Measurements from ENCODE around the gene FGF8.
"Not testable (repeated sequence)": the region's sequence is repeated elsewhere in the genome, so short reads cannot be mapped to it uniquely, and the experiment has no call there.

FGF8 gene, protein sequence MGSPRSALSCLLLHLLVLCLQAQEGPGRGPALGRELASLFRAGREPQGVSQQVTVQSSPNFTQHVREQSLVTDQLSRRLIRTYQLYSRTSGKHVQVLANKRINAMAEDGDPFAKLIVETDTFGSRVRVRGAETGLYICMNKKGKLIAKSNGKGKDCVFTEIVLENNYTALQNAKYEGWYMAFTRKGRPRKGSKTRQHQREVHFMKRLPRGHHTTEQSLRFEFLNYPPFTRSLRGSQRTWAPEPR

GRCh38 chr10:101775273-101776160 is at the start of gene FGF8:
Gene FGF8, minus strand, starts transcription at chr10:101776114. Its CDS starts 214 bp downstream, at chr10:101775900.
- FAIRE-seq = no peak

DNA sequence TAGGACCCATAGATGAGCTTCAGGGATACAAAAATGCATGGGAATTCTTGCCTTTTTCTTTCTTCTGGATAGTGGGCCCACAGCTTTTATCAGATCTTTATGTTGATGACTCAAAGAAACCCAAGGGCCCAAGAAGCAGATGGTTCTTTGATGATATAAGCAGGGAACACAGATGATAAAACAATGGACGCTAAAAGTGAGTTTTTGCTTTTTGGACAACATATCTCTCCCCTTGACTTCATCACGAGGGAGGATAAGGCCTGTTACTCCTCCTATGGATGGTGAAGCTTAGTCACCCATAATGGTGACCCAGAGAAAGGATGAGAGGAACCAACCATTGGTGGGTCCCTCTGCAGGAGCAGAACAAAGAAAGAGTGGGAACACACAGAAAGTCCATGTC is 48.8 kb upstream of the FGF8 start:
- no peak for FAIRE-seq

DNA sequence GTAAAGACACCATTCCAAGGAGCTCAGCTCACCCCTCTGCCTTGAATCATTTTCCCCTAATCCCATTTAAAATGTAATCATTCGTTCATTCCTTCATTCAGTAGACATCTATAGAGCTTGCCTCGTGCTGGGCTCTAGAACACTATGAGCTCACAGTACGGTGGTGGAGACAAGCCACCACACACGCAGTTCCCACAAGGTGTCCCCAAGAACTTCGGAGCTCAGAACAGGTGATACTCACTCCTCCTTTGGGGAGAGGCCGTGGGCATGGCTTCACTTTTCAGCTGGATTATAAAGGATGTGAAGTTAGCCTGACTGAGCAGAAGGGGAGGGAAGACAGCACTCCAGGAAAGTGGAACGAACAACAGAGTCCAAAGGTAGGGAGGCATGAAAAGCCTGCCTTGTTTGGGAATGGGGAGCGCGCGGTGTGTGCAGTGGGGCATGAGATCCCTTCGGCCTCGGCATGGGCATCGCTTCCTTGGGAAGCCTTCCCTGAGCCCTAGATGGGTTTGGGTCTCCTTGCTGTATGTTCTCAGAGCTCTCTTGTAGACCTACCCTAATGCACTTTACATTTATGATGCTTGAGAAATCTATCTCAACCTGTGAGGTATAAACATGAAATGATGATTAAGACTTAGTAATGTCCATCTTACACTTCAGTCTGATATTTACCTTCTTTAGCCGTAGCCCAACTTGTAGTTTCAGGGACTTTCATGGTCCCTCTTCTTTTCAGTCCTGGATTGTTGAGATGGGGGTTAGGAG is 43.1 kb upstream of the FGF8 start:
- FAIRE-seq = no peak

- peak; percentile 99 for FAIRE-seq
These were observed 42.4 kb upstream of the FGF8 start, which contains the start of gene OGA for GRCh38 chr10:101818119-101818871. Gene OGA, minus strand, starts transcription at chr10:101818444. Its CDS starts 422 bp downstream, at chr10:101818022.

- peak; percentile 36 for FAIRE-seq
These were observed 41.6 kb upstream of the FGF8 start for GRCh38 chr10:101817337-101818118.

GRCh38 chr10:101816913-101817336 is 41.0 kb upstream of the FGF8 start:
- FAIRE-seq = no peak

DNA sequence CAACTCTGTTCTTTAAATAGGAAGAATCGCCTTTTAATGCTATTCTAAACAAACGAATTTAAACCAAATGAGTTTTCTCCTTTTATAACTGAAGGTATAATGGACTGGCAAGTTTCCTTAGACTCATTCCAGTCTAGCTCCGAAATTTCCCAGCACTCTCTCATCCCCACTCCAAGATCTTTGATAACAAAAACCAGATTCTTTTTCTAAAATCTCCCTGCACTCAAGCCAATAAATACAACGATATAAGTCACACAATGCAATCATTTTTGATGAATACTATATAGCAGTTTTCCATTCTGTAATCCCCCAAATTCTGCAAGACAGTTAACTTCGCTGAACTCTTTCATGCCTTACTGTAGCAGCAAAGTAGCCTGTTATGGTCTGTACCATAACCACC is 40.5 kb upstream of the FGF8 start:
- FAIRE-seq = no peak

GRCh38 chr10:101814466-101815071 is 38.7 kb upstream of the FGF8 start:
- no peak for FAIRE-seq

DNA sequence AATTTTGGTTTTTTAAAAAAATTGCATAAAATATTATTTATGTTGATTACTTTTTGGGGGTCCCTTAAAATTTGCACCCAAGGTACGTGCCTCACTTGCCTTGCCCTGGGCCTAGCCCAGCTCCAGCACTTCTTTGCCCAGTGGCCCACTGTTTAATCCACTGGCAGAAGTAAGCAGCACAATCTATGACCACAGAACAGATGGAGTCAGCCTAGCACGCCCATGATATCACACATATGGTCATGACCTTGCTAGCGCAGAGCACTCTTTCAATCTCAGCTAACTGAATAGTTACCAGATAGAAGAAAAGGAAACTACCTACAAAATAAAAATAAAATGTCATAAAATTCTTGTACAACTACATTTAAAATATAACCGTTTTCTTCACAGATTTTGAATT is 36.7 kb upstream of the FGF8 start:
- no peak for FAIRE-seq

GRCh38 chr10:101807158-101807557 is 31.2 kb upstream of the FGF8 start:
- no peak for FAIRE-seq

DNA sequence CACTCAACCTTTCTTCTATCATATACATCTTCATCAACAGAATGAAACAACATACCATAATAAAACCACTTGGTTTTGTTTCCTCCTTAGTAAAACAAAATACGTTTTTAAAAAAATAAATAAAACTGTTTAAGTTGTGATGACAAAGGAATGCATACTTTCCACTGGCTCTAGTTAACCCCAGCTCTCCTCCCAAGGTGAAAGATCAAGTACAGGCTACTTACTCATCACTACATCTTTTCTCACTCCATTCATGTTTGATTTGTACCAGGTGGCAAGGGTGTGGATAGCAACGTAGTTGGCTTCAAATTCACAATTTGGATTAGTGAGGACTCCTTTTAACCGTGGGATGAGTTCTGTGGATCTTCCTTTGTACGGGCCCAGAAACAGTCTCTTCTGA is 27.6 kb upstream of the FGF8 start:
- FAIRE-seq = peak; percentile 36

DNA sequence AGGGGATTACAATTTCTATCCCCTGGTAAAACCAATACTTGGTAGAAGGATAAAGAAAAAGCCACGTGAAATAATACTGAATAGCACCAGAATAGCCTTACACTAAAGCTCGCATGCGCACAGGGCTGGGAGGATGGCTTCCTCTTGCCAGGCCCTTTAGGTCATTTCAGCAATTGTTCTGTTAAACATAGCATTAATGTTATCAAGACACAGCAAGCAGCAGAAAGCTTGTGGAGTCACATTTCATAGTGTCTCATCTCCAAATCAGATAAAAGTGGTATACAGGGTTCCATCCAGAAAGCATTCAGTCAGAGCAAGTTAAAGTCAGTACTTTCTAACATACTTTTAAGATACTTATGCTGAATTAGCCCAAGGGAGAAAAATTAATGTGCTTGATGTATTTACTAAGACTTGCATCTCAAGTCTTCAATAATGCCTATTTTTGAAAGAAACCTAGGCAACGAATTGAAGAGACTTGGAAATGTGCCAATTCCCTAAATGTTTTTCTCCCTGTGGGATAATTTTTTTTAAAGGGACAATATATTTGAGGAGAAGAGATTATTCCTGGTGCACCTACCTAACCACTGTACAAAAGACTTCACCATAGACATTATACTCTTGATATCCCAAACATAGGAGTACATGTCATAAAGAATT is 21.6 kb upstream of the FGF8 start:
- FAIRE-seq = no peak

DNA sequence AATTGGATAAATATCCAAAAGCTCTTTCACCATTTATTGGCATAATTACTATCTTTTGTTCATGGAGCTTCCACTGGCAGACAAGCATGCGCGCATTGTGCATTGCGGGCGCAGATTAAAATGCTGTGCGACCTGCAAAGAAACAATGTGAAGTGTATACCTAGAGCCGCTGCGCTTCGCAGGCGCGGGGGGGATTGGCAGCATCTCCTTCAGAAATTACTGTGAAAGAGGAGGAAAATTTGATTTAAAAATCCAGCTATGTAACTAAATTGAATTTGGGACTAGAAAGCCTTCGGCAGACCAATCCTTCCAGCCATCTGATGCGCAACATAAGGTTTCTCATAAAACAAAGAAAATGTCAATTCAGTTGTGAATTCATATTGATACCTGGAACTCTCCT is 17.6 kb upstream of the FGF8 start:
- FAIRE-seq = no peak

DNA sequence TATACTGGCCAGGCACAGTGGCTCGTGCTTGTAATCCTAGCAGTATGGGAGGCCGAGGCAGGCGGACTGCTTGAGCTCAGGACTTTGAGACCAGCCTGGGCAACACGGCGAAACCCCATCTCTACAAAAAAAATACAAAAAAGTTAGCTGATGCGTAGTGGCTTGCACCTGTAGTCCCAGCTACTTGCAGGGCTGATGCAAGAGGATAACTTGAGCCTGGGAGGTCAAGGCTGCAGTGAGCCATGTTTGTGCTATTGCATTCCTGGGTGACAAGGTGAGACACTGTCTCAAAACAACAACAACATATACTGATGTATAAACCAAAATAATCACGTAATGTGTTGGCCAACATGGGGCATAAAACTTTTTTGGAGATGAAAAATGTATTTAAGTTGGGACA is 13.8 kb upstream of the FGF8 start:
- no peak for FAIRE-seq

GRCh38 chr10:101789231-101789630 is 13.3 kb upstream of the FGF8 start:
- not testable (repeated sequence) for FAIRE-seq

DNA sequence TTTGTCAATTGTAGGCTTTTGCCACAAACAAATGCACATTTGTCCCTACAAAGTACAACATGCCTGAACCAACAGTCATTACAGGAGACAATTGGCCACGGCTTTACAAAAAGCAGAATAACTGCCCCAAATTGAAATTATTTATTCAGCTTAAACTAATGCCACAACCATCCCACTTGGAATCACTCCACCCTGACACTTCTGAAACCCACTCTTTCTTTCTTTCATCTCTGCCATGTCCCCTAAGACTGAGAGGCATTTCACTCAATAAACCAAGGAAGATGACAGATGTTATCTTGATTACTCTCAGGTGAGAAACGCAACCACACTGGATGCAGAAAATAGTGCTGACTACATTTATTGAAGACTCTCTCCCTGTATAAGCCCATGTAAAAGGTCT is 9.9 kb upstream of the FGF8 start:
- FAIRE-seq = no peak

GRCh38 chr10:101784558-101784957 is 8.6 kb upstream of the FGF8 start:
- no peak for FAIRE-seq

DNA sequence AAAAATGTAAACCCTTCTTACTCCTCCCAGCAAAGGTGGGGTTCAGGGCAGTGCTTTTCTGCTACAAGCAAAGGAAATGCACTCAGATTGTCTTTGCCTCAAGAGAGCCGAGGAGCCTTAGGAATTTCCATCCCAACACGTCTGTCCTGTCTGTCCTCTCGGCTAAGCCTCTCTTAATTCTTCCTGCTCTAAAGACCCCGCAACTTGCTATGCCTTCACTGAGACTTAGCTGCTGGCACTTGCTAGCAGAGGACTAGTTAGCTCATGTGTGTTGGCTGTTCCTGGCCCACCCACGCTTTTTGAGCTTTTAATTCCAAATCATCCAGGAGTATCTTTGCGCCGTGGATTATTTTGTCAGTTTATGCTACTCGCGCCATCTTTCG is 7.8 kb upstream of the FGF8 start:
- no peak for FAIRE-seq

DNA sequence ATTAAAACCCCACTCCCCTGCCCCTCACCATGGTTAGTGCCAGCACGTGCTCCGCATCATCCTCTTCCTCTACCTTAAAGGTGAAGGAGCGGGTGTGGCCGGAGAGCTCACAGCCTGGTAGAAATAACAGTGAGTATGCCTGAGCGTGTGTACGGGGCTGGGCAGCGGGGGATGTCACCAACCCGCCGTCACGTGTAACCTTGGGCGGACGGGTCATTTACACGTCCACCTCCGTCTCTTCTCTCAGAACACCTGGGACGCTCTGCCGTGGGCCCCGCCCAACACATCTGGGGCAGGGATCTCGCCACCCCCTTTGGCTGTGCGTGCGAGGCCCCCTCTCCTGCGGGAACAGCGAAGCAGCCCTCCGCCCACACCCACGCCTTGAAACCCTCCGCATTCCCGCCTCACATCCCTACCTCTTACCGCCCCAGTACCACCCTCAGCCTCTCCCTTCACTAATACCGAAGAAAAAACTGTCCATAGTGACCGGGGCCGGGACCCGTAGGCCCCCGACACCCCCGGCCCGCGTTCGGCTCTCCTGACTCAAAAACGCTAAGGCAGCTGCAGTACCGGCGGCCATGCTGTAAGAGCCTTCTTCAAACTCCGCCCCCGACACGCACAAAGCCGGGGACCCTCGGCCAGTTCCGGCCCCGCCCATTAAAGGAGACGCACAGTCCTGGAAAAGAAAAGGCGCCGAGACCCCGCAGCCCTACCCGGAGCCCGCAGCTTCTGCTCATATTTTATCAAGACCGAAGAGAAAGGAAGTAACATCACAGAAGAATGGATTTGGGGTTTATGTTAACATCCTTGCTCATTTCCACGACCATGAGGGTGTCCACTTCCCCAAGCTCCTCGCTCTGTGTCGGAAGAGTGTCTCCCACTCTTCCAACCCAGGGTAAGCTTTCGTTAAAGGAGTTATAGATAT is 7.2 kb upstream of the FGF8 start, which contains the start of gene NPM3:
TSS of gene NPM3 (minus strand) at position 636 of the 925 bp plus-strand sequence. CDS start at position 580, 56 bp downstream.
- FAIRE-seq = peak; percentile 80
